HG03175 (cell line): ENCODE measurements around the gene MVD.

Source experiments
- ATAC-seq: cut with Tn5 transposase; IDR thresholded peaks from one replicate; pipeline ENCODE4 v1.9.1; 2021; ENCODE audit warnings: mild to moderate bottlenecking, moderate library complexity; ENCODE audit not compliant: unreplicated experiment

MVD gene

DNA sequence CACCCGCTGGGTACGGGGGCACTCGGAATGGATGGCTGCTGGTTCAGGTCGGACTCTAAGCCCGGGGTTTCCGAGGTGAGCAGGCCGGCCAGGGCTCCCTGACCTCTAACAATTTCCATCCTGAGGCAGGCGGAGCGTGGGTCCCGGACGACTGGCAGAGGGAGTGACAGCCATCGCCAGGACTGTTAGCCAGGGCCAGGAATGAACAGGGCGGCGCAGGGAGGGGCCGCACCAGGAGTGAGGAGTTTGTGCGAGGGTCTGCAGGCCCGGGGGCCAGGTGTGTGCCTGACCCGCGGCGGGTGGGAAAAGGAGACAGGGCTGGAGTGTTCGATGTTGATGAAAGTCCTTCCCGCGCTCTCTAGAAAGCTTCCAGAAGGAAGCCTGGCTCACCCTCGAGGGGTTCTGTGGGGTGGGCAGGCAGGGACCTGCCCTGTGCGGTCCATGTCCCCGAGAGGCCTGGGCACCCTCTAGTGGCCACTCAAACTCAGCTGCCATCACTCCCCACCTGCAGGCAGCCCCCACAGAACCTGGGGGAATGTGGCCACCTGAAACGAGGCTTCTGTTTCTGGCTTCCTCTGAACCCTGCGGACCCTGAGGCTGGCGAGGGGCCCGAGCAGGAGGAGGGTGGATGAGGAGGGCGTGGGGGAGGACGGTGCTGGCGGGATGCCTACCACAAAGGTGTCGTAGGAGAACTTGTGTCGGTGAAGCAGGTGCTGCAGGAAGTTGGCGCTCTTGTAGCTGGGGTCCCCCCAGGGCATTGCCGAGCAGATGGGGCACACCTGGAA, 35.1 kb upstream of the MVD start:
- no peak for ATAC-seq

DNA sequence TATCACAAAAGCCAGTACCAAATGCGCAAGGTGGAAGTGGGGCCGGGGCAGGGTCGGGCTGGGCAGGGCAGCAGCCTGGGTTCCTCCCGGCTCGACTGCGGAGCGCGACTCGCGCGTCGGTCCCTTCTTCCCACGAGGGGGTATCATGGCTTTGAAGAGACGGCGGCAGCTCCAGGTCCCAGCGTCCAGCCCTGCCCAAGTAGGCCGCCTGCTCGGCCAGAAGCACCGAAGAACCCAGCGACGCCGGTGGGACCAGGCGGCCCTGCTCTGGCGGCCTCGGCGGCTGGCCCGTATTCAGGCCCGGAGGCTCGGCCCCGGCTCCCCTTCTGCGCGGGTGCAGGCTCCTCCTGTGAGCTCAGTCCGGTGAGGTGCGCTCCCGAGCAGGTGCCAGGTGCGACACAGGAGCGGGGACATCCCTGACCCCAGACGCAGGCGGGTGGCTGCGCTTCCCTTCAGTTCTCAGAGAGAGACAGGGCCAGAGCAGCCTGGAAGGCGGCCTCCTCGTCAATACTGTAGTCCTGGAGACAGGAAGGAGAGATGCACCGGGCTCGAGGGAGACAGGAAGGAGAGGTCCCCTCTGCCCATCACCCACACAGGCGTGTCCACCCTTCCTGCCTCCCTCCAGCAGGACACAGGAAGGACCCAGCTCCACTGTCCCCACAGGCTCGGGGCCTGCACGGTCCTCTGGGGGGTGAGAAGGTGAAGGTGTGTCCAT, 34.4 kb upstream of the MVD start:
- no peak for ATAC-seq

DNA sequence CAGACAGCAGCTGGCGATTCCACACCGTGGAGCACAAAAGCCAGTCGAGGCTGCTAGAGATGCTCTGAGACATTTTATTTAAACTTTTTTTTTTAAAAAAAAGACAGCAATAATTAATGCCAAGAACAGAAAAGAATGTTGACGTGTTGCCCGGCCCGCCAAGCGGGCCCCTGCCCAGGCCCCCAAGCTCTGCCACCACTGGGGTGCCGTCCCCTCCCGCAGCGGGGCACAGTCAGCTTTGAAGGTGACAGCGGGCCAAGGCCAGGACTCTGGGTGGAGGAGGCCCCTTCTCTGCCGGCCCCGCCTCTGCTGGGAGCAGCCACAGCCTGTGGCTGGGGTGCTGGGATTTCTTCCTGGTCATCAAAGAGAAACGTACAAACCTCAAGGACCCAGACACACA, 33.5 kb upstream of the MVD start:
- no peak for ATAC-seq

DNA sequence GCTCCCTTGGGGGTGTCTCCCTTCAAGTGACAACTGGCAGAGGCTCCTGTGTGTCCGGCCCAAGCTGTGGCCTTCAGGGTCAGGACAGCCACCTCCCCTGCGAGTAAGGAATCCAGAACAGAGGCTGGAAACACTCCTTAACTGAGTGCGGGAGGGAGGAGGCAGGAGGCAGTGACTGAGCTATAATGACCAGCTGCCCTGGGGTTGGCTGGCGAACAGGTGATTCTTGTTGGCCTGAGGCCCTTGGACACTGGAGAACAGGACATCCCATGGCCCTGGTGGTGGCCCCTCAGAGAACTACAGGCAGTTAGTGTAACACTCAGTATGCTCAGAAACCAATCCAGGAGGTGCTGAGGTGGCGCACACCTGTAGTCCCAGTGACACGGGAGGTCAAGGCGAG, 32.9 kb upstream of the MVD start:
- ATAC-seq, result no peak

DNA sequence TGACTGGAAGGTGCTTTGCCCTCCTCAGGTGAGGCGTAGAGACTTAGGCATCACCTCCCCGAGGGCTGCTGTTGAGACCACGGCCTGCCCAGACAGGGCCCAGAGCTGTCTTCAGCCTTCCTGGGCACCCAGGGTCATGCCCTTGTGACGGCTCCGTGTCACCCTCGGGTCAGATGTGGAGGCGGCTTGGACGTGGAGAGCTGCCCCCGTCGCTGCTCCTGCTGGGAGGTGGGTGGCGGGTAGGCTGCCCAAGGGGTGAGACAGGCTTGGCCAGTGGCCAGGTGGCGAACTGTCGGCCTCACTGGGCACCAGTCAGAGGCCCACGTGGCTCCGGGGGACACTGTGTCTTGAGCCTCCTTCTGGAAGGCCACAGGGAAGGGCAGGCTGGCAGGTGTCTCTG, 32.3 kb upstream of the MVD start:
- no peak for ATAC-seq

DNA sequence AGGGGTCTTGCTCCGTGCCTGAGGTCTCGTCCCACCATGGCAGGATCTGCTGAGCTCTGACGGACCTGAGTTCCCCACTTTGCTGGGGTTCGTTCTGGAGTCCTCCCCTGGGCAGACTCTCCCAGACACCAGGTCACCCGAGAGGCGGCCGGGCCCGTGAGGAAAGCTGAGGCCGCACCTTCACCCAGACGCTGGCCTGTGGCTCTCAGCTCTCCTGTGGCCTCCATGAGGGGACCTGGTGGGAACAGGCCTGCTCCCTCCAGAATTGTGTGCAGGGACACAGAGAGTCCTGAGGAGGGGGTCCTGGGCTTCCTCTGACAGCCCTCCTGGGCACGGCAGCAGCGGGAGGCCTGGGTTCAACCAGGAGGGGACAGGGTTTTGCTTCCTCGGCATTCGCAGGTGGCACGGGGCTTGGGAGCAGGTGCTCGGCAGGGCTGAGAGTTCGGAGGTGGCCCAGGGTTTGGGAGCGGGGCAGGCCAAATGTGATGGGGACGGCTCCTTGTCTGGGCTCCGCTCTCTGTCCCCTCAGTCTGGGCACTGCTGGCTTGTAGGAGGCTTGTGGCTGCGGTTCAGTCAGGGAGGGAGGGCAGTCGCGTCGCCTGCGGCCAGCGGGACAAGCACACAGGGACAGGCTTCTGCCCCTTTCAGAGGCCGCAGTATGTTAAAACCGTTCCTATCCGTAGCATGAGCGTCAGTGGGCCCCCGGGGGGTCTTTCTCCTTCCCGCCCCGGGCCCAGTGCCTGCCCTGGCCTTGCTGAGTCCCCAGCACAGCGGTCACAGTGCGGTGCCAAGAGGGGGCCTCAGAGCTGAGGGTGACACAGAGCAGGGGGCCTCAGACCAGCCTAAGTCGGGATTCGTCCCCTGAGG, 31.6 kb upstream of the MVD start:
- ATAC-seq, result no peak

DNA sequence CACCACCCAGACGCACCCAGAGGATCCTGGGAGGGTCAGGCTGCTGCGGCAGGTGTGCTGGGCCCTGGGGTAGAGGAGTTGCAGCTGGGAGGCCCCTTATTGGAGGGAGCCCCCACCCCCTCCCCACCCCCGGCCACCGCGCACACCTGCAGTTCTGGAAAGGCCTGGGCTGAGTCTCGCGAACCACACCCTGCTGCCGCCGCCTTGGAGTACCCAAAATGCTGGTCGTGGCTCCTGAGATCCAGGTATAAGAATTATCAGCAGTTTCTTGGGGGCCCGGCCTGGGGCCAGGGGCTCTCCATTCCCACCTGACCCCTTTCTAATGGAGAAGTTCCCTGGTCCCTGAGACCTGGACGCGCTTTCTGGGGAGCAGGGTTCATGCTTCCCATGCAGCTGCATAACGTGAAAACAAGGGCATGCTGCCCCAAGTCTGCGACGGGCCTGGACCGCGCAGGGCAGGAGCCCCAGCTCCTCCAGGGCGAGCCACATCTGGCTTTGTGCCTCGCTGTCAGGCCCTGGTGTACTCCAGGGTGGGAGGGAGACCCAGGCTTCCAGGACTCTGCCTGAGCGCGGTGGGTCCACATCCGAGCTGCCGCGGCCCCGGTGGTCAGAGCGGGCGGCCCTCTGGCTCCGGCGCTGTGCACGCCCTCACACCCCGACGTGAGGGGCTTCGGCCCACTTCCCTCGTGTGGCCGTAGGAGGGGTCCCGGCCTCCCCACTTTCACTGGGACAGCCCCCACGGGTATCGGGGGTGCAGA, 30.7 kb upstream of the MVD start:
- no peak for ATAC-seq

DNA sequence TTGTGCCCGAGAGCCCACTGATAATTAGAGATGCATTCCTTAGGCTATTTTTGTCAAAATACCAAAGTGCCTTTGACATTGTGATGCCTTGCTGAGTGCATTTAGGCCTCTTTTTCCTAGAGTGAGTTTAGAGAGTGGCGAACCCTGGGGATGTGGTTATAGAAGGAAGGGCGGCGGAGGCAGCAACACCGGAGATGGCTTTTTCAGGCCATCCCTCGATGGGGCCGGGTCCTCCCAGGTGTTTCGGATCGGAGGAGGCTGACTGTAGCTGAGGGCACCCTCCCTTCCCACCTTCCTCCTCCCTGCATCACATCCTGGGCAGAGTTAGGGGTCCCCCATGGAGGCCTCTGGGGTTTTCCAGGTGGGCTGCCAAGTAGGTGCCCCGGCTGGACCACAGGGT, 30.0 kb upstream of the MVD start:
- ATAC-seq, result no peak

DNA sequence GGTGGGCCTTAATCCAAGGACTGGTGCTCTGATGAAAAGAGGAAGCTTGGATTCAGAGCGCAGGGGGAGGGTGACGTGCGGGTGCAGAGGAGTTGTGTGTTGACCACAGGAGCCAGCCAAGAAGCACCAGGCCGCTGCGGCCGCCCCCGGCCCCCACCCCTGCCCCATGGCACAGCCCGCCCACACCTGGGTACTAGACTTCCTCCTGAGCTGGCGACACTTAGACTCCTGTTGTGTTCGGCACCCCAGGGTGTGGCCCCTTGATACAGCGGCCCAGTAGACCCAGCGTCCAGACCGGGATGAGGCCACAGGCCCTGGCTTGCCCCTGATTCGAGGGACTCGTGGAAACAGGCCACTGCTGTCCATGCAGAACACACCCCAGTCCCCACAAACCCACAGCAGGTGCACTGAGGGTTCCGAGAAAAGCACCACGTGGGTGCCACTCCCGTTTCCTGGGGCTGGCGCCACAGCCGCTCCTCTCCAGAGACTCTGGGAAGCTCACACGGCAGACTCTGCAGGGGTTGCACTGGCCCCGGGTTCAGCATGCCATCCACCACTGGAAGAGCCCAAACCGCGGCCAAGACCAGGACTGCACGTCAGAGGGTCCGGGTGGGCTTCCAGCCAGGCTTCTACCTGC, 29.2 kb upstream of the MVD start:
- ATAC-seq, result no peak

DNA sequence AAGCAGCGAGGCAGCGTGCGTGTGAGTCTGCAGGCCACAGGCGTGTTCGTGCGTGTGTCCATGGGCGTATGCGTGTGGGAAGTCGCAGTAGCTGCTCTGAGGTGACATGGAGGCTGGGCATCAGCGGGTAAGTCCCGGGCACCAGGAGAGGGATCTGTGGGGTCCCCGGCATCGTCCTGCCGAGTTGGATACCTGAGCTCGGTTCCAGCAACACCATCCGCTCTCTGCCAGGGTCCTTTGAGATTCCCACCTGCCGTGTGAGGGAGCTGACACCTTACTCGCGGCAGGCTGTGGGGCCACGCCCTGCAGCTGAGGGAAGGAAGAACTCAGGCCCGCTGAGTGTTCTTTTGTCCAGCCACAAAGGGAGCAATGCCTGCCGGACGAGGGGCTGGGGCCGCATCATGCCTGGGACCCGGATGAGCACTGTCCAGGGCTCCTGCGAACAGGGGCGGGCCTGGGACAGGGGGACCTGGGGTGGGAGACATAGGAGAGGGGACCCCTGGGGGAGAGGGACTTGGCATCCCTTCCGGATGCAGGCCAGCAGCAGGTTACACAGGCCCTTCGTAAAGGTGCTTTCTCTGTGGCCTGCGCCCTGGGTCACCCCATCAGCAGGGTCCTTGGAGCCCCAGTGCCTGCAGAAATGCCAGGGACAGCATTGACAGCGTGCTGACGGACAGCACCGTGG, 28.4 kb upstream of the MVD start:
- ATAC-seq, result no peak

DNA sequence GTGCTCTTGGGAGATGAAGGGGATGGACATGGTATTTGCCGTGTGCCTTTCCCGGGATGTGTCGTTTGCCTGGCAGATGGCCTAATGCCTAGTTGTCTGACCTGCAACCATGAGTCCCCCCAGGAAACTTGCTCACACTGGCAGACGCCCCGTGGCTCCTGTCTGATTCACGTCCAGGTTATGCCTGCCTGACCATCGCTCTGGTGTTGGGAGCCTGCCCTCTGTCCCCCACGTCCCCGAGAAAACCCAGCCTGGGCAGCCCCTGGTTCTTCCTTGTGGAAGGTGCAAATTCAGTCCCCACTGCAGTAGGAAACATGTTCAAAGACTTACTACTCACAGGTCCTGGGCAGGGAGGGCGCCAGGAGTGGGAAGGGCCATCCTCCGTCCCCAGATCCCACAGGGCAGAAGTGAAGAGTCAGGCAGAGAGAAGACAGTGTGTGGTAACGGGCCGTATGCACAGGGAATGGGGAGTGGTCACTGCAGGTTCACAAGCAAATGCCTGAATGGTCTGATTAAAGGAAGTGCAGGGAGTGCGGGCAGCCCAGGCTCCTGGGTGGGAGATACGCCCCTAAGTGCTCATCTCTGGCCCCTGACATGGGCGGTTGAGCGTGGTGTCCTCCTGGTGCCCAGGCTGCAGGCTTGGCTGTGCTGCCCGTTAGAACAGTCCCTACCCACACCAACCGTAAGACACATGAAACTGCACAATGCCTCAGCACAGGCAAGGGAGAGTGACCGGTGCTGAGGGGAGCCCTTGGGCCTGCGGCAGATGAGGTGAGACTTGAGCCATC, 27.6 kb upstream of the MVD start:
- ATAC-seq, result no peak

DNA sequence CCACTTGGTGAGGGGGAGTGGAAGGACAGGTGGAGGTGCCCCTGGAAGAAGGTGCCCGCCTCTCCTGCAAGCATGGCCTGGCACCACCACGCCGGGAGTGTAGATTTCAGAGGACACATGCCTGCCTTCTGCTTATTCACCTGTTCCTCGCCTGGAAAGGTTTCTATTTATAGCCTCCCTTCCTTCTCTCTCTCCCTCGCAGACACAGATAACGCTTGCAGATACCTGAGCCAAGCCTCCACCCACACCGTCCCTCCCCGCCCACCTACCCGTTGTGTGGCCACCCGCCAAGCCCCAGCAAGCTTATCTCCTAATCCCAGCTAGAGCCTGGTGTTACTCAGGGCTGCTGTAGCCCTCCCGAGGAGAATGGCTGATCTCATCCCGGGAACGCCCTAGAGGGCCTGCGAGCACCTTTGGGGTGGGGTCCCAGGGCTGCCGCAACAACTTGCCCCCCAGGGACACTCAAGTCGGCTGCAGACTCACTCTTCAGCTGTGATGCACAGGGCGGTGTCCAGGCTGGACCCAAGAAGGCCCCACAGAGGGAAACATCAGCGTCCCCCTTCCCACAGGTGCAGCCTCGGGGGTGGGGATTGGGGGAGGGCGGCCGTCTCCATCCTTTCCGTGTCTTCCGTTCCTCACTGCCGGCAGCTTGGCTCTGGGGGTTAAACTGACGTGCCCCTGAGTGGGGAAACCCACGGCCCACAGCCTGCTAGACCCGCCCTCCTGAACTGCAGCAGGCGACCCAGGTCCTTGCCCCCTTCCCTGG, 25.3 kb upstream of the MVD start:
- no peak for ATAC-seq

DNA sequence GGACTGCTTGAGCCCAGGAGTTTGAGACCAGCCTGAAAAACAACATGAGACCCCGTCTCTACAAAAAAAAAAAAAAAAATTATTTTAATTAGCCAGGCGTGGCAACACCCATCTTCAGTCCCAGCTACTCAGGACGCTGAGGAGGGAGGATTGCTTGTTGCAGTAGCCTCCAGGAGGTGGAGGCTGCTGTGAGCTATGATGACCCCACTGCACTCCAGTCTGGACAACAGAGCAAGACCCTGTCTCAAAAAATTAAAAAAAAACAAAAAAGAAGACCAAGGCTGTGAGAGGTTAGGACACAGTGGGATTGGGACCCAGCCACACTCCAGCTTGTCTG, 24.8 kb upstream of the MVD start:
- ATAC-seq, result no peak

DNA sequence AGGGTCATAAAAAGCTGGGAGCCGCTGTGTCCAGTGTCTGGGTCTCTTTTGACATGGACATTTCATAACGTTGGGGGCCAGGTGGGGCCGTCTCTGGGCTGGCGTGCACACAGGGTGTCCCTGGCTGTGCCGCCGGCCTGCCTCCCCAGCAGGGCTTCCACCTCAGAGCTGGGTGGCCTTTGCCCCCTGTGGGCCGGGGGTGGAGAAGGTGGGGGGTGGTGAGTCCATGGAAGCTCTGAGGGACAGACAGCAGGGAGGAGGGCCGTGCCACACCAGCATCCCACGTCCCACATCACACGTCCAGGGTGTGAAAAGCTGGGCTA, 24.3 kb upstream of the MVD start:
- ATAC-seq, result no peak

DNA sequence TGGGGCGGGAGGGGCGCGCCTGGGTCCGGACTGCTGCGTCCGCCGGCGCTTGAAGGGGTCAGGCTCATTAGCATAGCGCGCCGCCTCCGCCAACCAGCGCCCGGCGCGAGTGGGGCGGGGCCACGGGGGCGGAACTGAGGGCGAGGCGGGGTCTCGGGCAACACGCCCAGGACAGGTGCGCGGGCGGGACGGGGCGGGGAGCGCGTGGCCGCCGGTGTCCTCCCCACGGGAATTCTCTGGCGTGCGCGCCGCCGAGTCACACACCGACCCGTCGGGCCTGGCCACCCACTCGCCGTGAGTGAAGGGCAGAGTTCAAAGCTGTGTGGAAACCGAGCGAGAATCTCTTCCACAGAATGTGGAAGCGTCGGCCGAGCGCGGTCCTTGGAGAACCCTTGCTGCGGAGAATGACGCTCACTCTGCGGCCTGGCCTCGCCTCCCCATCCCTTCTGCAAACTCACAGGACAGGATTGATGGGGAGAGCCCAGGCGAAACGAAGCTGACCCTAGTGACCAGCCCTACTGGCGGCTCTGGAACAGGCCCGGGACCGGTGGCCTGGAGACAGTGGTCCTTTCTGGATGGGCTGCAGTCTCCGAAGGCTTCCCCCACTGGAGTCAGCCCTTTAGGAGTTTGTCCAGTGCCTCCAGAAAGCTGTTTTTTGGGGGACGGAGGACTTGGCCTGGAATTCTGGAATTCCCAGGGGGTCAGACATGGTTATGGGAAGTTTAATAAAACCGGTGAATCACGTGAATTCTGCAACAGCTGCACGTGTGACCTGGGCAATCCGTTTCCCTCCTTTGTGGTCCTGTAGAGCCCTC, 23.8 kb upstream of the MVD start, which contains the start of gene SNAI3:
SNAI3 (minus strand) TSS at position 69 of the 815 bp plus-strand sequence. CDS start 101 bp downstream, outside the sequence.
- ATAC-seq, result peak; percentile 76

DNA sequence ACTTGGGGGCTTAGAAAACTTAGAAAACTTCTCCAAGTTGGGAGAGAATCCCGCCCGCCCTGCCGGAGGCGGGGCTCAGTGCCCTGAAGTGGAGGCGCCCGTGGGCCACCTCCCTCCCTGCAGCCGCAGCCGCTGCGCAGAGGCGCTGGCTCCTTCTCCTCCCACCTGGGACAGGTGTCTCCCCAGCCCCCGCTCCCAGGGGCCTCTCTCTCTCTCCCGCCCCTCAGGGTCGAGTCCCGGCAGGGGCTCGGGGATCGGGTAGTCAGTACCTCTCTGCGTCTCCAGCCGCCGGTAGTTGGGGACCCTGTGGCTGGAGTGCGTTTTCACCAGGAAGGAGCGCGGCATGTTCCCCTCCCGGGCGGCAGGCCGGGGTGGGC, 23.2 kb upstream of the MVD start:
- no peak for ATAC-seq

DNA sequence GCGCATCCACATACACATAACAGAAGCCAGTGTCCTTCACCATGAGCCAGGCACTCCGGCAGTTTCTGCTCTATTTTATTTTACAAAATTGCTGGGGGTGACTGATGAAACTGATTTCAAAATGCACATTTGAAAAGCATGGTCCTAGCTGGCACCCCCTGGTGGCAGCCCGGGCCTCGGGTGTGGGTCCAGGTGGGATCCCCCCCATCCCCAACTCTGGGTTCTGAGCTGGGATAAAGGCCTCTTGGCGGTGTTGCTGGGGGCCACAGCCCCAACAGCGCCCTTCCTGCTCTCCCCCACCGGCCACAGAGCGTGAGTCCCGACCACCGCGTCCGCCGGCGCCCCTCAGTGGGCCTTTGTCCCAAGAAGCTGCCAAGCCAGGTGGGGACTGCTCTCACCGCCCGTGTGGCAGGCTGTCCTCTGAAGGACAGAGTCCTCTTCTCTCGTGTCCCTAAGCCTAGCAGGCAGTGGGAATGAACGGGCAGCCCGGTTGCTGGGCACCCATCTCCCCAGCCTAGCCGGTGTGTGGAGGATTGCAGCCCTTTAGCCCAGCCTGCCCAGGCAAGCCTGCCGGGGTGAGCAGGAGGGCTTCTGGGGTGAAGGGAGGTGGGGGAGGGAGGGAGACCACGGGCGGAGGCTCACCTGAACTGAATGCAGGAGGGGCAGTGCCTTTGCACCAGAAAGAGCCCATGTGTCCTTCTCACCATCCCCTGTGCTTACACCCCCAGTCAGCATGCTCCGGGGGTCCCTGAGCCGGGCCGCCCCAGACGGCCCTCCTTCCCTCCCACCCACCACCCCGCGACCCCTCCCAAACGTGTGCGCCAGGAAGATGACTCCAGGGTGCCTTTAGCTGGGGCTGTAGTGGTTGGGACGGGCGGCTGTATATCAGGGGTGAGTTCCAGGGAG, 22.5 kb upstream of the MVD start:
- ATAC-seq, result no peak
